HEK293T (cell line): ENCODE measurements around the gene HIVEP3.

Experiments
- CTCF ChIA-PET: fragments of 350-600 bp; formaldehyde crosslinking; extraction: SDS; loops from one replicate; lab custom pipeline; 2021; ENCODE audit warnings: antibody characterized with exemption, inconsistent platforms; lab: Yijun Ruan, JAX
- POLR2A ChIA-PET: fragments of 350-600 bp; formaldehyde crosslinking; extraction: SDS; loops from one replicate; lab custom pipeline; 2020; ENCODE audit warnings: antibody characterized with exemption, inconsistent platforms; lab: Yijun Ruan, JAX
- DNase-seq: peaks from one replicate; pipeline ENCODE4 v3.0.0; 2012; ENCODE audit warnings: mixed read lengths; ENCODE audit errors: extremely low spot score
- ARNT ChIP-seq: fragments of 450-650 bp; IDR thresholded peaks from 2 replicates; pipeline ENCODE4 v1.6.1; 2017; ENCODE audit warnings: mild to moderate bottlenecking
- BHLHE40 ChIP-seq: fragments of 450-650 bp; IDR thresholded peaks from 2 replicates; pipeline ENCODE4 v1.6.1; 2016; ENCODE audit warnings: mild to moderate bottlenecking, moderate library complexity, borderline replicate concordance
- CTBP1 ChIP-seq: fragments of 450-650 bp; IDR thresholded peaks from 2 replicates; pipeline ENCODE4 v1.6.1; 2016; ENCODE audit warnings: borderline replicate concordance
- ELF4 ChIP-seq: fragments of 450-650 bp; IDR thresholded peaks from 2 replicates; pipeline ENCODE4 v1.6.1; 2017; ENCODE audit warnings: antibody characterized with exemption
- FOXA1 ChIP-seq: fragments of 450-650 bp; IDR thresholded peaks from 2 replicates; pipeline ENCODE4 v1.6.1; 2016; ENCODE audit warnings: mild to moderate bottlenecking
- FOXK2 ChIP-seq: fragments of 450-650 bp; IDR thresholded peaks from 2 replicates; pipeline ENCODE4 v1.6.1; 2016; ENCODE audit warnings: mild to moderate bottlenecking
- FOXM1 ChIP-seq: fragments of 450-650 bp; IDR thresholded peaks from 2 replicates; pipeline ENCODE4 v1.6.1; 2017; ENCODE audit warnings: mild to moderate bottlenecking, borderline replicate concordance
- HDGF ChIP-seq: fragments of 450-650 bp; IDR thresholded peaks from 2 replicates; pipeline ENCODE4 v1.6.1; 2017; ENCODE audit warnings: antibody characterized with exemption, borderline replicate concordance
- L3MBTL2 ChIP-seq: fragments of 450-650 bp; conservative IDR thresholded peaks from 2 replicates; pipeline ENCODE4 v1.6.1; 2016; ENCODE audit warnings: mild to moderate bottlenecking
- LEF1 ChIP-seq: fragments of 450-650 bp; IDR thresholded peaks from 2 replicates; pipeline ENCODE4 v1.6.1; 2017; ENCODE audit warnings: mild to moderate bottlenecking, borderline replicate concordance
- NFRKB ChIP-seq: fragments of 450-650 bp; IDR thresholded peaks from 2 replicates; pipeline ENCODE4 v1.6.1; 2016; ENCODE audit warnings: mild to moderate bottlenecking, moderate library complexity
- SP1 ChIP-seq: fragments of 450-650 bp; IDR thresholded peaks from 2 replicates; pipeline ENCODE4 v1.6.1; 2017
- SUZ12 ChIP-seq: fragments of 450-650 bp; IDR thresholded peaks from 2 replicates; pipeline ENCODE4 v1.6.1; 2016; ENCODE audit warnings: mild to moderate bottlenecking
- TARDBP ChIP-seq: fragments of 450-650 bp; IDR thresholded peaks from 2 replicates; pipeline ENCODE4 v1.6.1; 2016
- ZNF384 ChIP-seq: fragments of 450-650 bp; IDR thresholded peaks from 2 replicates; pipeline ENCODE4 v1.6.1; 2016
- TF ChIP-seq, protein P1 (sequence below): fragments of 450-650 bp; IDR thresholded peaks from 2 replicates; pipeline ENCODE4 v1.6.1; 2016

Gene HIVEP3

DNA sequence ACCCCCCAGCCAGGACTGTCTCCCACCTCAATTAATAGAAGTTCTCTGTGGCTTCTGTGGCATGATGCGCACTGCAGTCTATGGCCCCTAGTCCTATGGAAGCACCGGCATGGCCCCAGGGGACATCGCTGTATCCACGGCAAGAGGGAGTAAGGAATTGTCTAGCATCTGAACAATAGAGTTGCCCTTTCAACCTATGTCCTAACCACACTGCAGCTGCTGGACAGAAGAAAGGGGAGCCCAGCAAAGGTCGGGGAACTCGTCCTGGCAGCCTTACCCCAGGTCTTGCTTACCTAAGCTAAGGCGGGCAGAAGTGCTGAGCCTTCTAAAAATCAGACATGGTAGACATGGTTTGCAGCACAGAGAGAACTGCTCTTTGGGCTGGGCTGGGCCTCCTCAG lies 330.9 kb downstream of the HIVEP3 start:
- CTCF ChIA-PET, result no interaction called here

DNA sequence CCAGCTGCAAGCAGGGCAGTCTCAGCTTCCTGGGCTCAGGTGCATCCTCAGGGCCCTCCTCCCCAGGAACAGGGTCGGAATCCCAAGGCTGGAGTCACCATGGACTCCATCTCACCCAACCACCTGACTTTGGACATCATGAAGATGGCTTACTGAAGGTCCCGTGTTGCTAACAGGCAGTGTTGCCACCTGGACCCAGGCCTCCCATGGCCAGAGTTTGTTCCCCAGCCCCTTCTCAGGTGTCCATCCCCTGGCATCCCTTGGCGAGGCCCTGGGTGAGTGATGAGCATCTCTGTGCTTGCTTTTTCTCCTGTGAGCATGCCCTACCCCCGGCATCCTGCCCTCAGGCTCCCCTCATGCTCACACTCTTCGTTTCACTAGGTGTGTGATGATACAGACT lies 332.5 kb downstream of the HIVEP3 start:
- POLR2A ChIA-PET, result no interaction called here
- CTCF ChIA-PET, result no interaction called here
- TF ChIP-seq FOXM1 (no peak), ARNT (no peak), NFRKB (no peak), FOXA1 (no peak), FOXK2 (no peak), SUZ12 (no peak), ELF4 (no peak), ZNF384 (no peak), HDGF (no peak), CTBP1 (no peak), L3MBTL2 (no peak), TARDBP (no peak), LEF1 (no peak), BHLHE40 (no peak)
- TF ChIP-seq, protein P1, sequence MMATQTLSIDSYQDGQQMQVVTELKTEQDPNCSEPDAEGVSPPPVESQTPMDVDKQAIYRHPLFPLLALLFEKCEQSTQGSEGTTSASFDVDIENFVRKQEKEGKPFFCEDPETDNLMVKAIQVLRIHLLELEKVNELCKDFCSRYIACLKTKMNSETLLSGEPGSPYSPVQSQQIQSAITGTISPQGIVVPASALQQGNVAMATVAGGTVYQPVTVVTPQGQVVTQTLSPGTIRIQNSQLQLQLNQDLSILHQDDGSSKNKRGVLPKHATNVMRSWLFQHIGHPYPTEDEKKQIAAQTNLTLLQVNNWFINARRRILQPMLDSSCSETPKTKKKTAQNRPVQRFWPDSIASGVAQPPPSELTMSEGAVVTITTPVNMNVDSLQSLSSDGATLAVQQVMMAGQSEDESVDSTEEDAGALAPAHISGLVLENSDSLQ, result no peak
- DNase-seq, result no peak

More for the DNA sequence above, 330.9 kb downstream of the HIVEP3 start:
- POLR2A ChIA-PET, result no interaction called here
- DNase-seq, result no peak
- TF ChIP-seq ZNF384 (no peak), L3MBTL2 (no peak), SP1 (no peak), FOXM1 (no peak), ELF4 (no peak), NFRKB (no peak), SUZ12 (no peak), BHLHE40 (no peak), FOXA1 (no peak), TARDBP (no peak), LEF1 (no peak), FOXK2 (no peak), CTBP1 (no peak), ARNT (no peak)

DNA sequence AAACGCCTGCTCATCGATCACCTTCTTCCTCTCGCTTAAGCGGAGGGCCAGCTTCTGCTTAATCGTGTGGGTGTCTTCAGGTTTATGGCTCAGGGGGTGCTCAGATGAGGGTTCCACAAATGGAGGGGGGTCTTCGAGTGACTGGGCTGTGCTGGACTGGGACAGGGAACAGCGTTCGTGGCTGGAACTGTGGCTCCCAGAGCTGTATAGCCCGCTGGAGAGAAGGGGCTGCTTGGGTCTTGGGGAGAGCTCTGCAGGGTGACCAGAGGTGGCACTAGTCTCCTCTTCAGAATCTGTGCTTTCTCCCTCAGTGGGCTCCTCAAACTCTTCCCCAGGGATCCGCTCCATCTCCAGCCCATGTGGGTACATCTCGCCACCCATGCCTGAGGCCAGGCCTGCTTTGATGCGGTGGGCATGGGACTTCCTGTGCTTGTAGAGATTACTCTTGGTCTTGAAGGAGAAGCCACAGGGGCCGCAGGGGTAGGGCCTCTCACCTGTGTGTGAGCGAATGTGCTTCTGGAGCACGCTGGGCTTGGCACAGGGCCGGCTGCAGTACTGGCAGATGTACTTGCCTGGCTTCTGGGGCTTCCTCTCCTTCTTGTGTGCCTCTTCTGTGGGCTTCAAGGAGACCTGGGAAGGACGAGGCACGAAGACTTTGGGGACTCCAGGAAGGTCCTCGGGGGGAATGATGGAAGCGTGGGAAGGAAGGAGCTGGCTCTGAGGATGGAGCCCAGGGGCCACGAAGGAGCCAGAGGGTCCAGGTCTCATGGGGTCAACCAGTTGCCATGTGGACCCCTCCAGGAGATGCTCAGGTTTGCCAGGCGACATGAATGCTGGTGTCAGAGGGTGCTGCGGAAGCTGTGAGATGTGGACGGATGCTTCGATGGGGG lies 334.8 kb downstream of the HIVEP3 start:
- POLR2A ChIA-PET, result no interaction called here
- TF ChIP-seq BHLHE40, result no peak
- no peak for TF ChIP-seq SP1
- TF ChIP-seq NFRKB, result no peak
- TF ChIP-seq ARNT, result no peak
- TF ChIP-seq FOXM1, result no peak
- TF ChIP-seq L3MBTL2, result no peak
- TF ChIP-seq CTBP1, result no peak
- TF ChIP-seq HDGF, result no peak
- no peak for TF ChIP-seq TARDBP
- TF ChIP-seq SUZ12, result no peak
- TF ChIP-seq ELF4, result no peak
- TF ChIP-seq FOXK2, result no peak
- no peak for TF ChIP-seq ZNF384
- TF ChIP-seq LEF1, result no peak
- TF ChIP-seq, protein P1, result no peak
- no peak for TF ChIP-seq FOXA1
- no peak for DNase-seq
- CTCF ChIA-PET, result no interaction called here

DNA sequence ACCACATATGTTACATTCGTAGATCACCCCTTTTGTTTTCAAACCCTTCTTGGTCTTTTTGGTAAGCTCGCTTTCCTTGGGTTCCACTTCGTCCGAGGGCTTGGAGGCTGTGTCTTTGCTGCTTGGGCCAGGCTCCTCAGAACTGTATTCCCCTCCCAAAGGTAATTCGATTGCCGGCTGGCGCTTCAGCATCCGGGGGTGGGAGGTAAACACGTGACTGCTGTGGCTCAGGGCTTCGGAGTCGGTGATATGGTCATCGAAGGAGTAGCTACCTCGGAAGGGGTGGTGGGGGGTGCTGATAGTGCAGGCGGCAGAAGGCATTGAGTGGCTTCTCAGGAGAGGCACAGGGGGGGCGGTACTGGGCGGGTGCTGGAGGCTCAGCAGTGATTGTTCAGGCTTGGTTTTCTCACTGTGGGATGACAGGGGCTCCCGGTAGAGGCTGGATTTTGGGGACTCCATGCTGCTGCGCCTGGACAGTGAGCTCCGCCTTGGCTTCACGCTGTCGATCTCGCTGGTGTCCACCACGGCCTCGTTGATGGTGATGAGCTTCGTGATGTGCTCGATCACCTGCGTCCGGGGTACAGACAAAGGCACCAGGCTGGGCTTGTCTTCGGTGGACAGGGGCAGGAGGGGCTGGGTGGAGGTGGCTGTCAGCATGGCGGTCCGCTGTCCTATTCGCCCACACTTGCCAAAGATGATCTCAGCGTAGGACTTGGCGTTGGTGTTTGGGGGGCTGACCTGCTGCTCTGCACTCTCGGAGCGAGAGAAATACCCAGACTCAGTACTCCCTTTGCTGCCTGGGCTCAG lies 335.7 kb downstream of the HIVEP3 start:
- no peak for DNase-seq
- CTCF ChIA-PET, result interaction anchor here (0.6 to 0.7 kb wide), 2 partner anchors 16 to 88 kb away, joined by 3 to 4 read pairs; no protein-coding TSS in a partner anchor
- POLR2A ChIA-PET, result no interaction called here

DNA sequence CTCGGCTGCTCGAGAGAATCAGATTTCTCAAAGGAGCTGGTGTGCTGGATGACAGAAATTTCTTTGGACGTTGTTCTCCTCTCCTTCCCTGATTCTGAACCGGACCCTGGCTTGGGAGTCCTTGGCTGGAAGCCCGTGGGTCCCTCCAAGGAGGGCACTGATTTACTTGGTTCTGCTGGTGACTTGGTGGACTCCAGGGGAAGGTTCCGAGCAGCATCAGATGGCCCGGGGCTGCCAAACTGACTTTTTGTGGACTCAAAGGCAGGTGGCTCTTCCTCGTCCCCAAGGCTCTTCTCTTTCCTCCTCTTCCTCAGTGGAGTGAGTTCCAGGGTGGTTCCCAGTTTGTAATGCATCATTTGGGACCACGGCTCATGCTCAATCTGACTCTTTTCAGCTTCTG lies 336.4 kb downstream of the HIVEP3 start:
- no peak for DNase-seq
- TF ChIP-seq SP1 (no peak), FOXM1 (no peak), ZNF384 (no peak), L3MBTL2 (no peak), FOXA1 (no peak), ARNT (no peak), LEF1 (no peak), ELF4 (no peak), TARDBP (no peak), CTBP1 (no peak), NFRKB (no peak), SUZ12 (no peak), HDGF (no peak), BHLHE40 (no peak), FOXK2 (no peak)
- TF ChIP-seq, protein P1, result no peak
- ChIA-PET CTCF (interaction anchor here (0.7 kb wide), 1 partner anchor 89 kb away, joined by 3 read pairs; no protein-coding TSS in a partner anchor), POLR2A (no interaction called here)

More for the DNA sequence above, 335.7 kb downstream of the HIVEP3 start:
- TF ChIP-seq, protein P1, result no peak
- TF ChIP-seq HDGF (no peak), TARDBP (no peak), NFRKB (no peak), ARNT (no peak), FOXA1 (no peak), FOXK2 (no peak), FOXM1 (no peak), ZNF384 (no peak), SUZ12 (no peak), L3MBTL2 (no peak)
